GM12878 (cell line): ENCODE measurements around the gene PCDHA12. TPM values are rescaled to one million over a fixed set of nuclear protein-coding genes. Genes with fewer than 3 reads are reported as not detected.

ENCODE experiments used
- ATAC-seq: fragments of 200-7000 bp; cut with Tn5 transposase; 3 replicates; pipeline ENCODE4 v1.9.1; 2020; ENCODE audit warnings: mild to moderate bottlenecking, moderate library complexity
- BruUV-seq: library from RNA; stranded (reverse); fragments of 400-500 nt; replicated peaks from 2 replicates; lab custom pipeline; 2021; lab: Mats Ljungman, UMichigan
- CTCF ChIA-PET: fragments of 300-600 bp; sonication (Branson Sonifier 250); formaldehyde crosslinking; extraction: SDS; loops from one replicate; lab custom pipeline; 2021; ENCODE audit warnings: inconsistent platforms; lab: Yijun Ruan, JAX
- POLR2A ChIA-PET: fragments of 350-600 bp; formaldehyde crosslinking; extraction: SDS; loops from one replicate; lab custom pipeline; 2021; ENCODE audit warnings: inconsistent platforms; lab: Charles Lee
- RAD21 ChIA-PET: fragments of 300-600 bp; sonication (Branson Sonifier 250); formaldehyde crosslinking; loops from one replicate; lab custom pipeline; 2023; ENCODE audit warnings: antibody characterized with exemption; ENCODE audit not compliant: unreplicated experiment; lab: Charles Lee
- SMC1A ChIA-PET: fragments of 300-600 bp; sonication (Branson Sonifier 250); formaldehyde crosslinking; loops from one replicate; lab custom pipeline; 2023; ENCODE audit not compliant: unreplicated experiment, uncharacterized antibody; lab: Charles Lee
- DNase-seq: peaks from one replicate; pipeline ENCODE4 v3.0.0-alpha.2; 2011; ENCODE audit warnings: low read depth, low spot score
- FAIRE-seq: peaks from 3 replicates; lab custom pipeline; 2011; peaks lifted over from hg19 to GRCh38; lab: Jason Lieb, UNC
- H2AFZ ChIP-seq: 2 replicates; pipeline ENCODE4 v1.6.0; 2011; ENCODE audit warnings: low read depth, low read length, control low read depth; ENCODE audit not compliant: control insufficient read depth
- H3K27ac ChIP-seq: 2 replicates; pipeline ENCODE4 v1.5.1; 2011; ENCODE audit warnings: control low read depth; ENCODE audit not compliant: control insufficient read depth, insufficient read depth
- H3K27me3 ChIP-seq, 2 experiments: replicated peaks in 1 of 2; 2 replicates each; pipeline versions ENCODE4 v1.6.0 to v1.6.1; 2011; ENCODE audit warnings: low read length in 1 of 2; ENCODE audit not compliant: control insufficient read depth in 2 of 2, insufficient read depth in 2 of 2
- H3K36me3 ChIP-seq, 2 experiments: 2 replicates each; pipeline ENCODE4 v1.5.1; 2011; ENCODE audit warnings: low read length in 1 of 2; ENCODE audit not compliant: control insufficient read depth in 2 of 2, insufficient read depth in 2 of 2
- H3K4me1 ChIP-seq: 2 replicates; pipeline ENCODE4 v1.6.1; 2011; ENCODE audit warnings: mild to moderate bottlenecking, low read length, moderate library complexity, mixed read lengths; ENCODE audit not compliant: control insufficient read depth, insufficient read depth
- H3K4me2 ChIP-seq: 2 replicates; pipeline ENCODE4 v1.6.0; 2011; ENCODE audit warnings: control low read depth; ENCODE audit not compliant: control insufficient read depth, insufficient read depth
- H3K4me3 ChIP-seq: fragments of 200-600 bp; sonication (generic); 2 replicates; pipeline ENCODE4 v1.5.1; 2016
- H3K79me2 ChIP-seq: 2 replicates; pipeline ENCODE4 v1.6.0; 2011; ENCODE audit warnings: low read length; ENCODE audit not compliant: control insufficient read depth, insufficient read depth
- H3K9ac ChIP-seq: 2 replicates; pipeline ENCODE4 v1.8.0; 2011; ENCODE audit warnings: low read length, control low read depth, mixed read lengths; ENCODE audit not compliant: control insufficient read depth, insufficient read depth
- H3K9me3 ChIP-seq: replicated peaks from 3 replicates; pipeline ENCODE4 v1.5.1; 2011; ENCODE audit warnings: mild to moderate bottlenecking, low read length; ENCODE audit not compliant: control insufficient read depth, insufficient read depth
- H4K20me1 ChIP-seq: 2 replicates; pipeline ENCODE4 v1.6.0; 2011; ENCODE audit not compliant: control insufficient read depth, insufficient read depth
- FOXM1 ChIP-seq: IDR thresholded peaks from 2 replicates; pipeline ENCODE4 v1.6.1; 2012; ENCODE audit warnings: low read depth, mild to moderate bottlenecking, inconsistent platforms, low read length, moderate library complexity
- HCFC1 ChIP-seq: fragments of 150-350 bp; IDR thresholded peaks from 2 replicates; pipeline ENCODE4 v1.6.1; 2014; ENCODE audit warnings: low read length
- MXI1 ChIP-seq: fragments of 150-350 bp; IDR thresholded peaks from 2 replicates; pipeline ENCODE4 v1.6.1; 2011; ENCODE audit warnings: low read depth, mild to moderate bottlenecking, inconsistent platforms, low read length, improper control_type of control experiment
- NFYA ChIP-seq: IDR thresholded peaks from 2 replicates; pipeline ENCODE4 v1.6.1; 2011; ENCODE audit warnings: low read depth, mild to moderate bottlenecking, low read length, improper control_type of control experiment, borderline replicate concordance
- NR2C1 ChIP-seq: fragments of 450-650 bp; IDR thresholded peaks from 2 replicates; pipeline ENCODE4 v1.6.1; 2017; ENCODE audit warnings: antibody characterized with exemption, mild to moderate bottlenecking, moderate library complexity
- POU2F2 ChIP-seq: IDR thresholded peaks from 3 replicates; pipeline ENCODE4 v1.6.1; 2011; ENCODE audit warnings: low read depth, mild to moderate bottlenecking, low read length, borderline replicate concordance
- ZNF622 ChIP-seq: fragments of 450-650 bp; IDR thresholded peaks from 2 replicates; pipeline ENCODE4 v1.6.1; 2017; ENCODE audit warnings: mild to moderate bottlenecking, inconsistent platforms
- WGBS: methylation state at CpG from one replicate; pipeline ENCODE4 v1.1.6; 2016; ENCODE audit warnings: low lambda C conversion rate; ENCODE audit not compliant: insufficient replicate concordance, insufficient coverage; ENCODE audit errors: missing lambda C conversion rate; 5-methylcytosine and 5-hydroxymethylcytosine counted together
- in situ Hi-C: fragments of 300-500 bp; cut with MboI; formaldehyde crosslinking; loops from 9 replicates; pipeline ENCODE4 v1.14.3; 2018; ENCODE audit warnings: mixed read lengths
- intact Hi-C: fragments of 100-400 bp; cut with micrococcal nuclease; formaldehyde crosslinking; loops from one replicate; pipeline ENCODE4 v1.14.2; 2022; ENCODE audit not compliant: unreplicated experiment
- polyA plus RNA-seq, 11 experiments: library from polyadenylated mRNA; depleted of rRNA in 4 of 11; unstranded in 6 of 11; stranded (reverse) in 5 of 11; fragments of >200 nt; fragmentation: Nextera tagmentation in 4 of 11; fragmentation: Illumina TruSeq in 1 of 11; extraction: Ambion mirVana in 4 of 11; extraction: Trizol in 1 of 11; gene quantifications; 1 replicate in 1 of 11; 2 replicates in 10 of 11; pipeline versions ENCODE4 v1.2.1 to v1.2.3, GENCODE V29; 2011 to 2016; ENCODE audit warnings: inconsistent platforms in 2 of 11, missing spikeins in 2 of 11, low read depth in 1 of 11
- total RNA-seq, 4 experiments: library from RNA; depleted of rRNA in 3 of 4; stranded (reverse); fragments of >200 nt in 3 of 4; fragmentation: Illumina TruSeq in 1 of 4; extraction: Trizol in 1 of 4; gene quantifications; 2 replicates each; pipeline versions ENCODE4 v1.2.1 to v1.2.3, GENCODE V29; 2013 to 2021

PCDHA12 gene
- total and polyA plus RNA-seq, 10 of the 15 experiments (the other 5 are each of a cell fraction or from before 2014, with no cell fraction given): not detected

- CTCF ChIA-PET: interaction anchor here (0.6 kb wide), 1 partner anchor 1215 kb away, joined by 3 read pairs; no protein-coding TSS in a partner anchor
- no peaks in the 10 kb centered on the region for H4K20me1 ChIP-seq
- no peak for DNase-seq
- TF ChIP-seq FOXM1: no peak
- TF ChIP-seq NR2C1: no peak
- no peak for TF ChIP-seq MXI1
- TF ChIP-seq NFYA: no peak
- TF ChIP-seq, all 136 proteins: peak for 0
- FAIRE-seq: no peak
- intact Hi-C loops: no loop called here
- no peaks in the 10 kb centered on the region for H3K36me3 ChIP-seq
- H3K9me3 ChIP-seq: no peaks in the 10 kb centered on the region
- ChIA-PET SMC1A (no interaction called here), RAD21 (no interaction called here), POLR2A (no interaction called here)
- BruUV-seq: no TSS peak
- H3K4me2 ChIP-seq: no peak overlapping the region
- H3K27ac ChIP-seq: no peak overlapping the region
- no peaks in the 10 kb centered on the region for H3K27me3 ChIP-seq
- in situ Hi-C loops: no loop called here
- H3K4me1 ChIP-seq: no peaks in the 10 kb centered on the region
- 4% methylated on average over 1 of the region's 1 CpG for WGBS
- no peak overlapping the region for H3K9ac ChIP-seq
- no peak overlapping the region for H2AFZ ChIP-seq
- H3K79me2 ChIP-seq: no peaks in the 10 kb centered on the region
- no peak for ATAC-seq
- H3K4me3 ChIP-seq: no peak overlapping the region
These were observed 41.2 kb downstream of the PCDHA12 start for GRCh38 chr5:140916325-140916724.

- H3K27me3 ChIP-seq: no peaks in the 10 kb centered on the region
- no peak overlapping the region for H3K4me3 ChIP-seq
- ChIA-PET RAD21 (no interaction called here), POLR2A (no interaction called here), CTCF (no interaction called here), SMC1A (no interaction called here)
- DNase-seq: no peak
- H3K4me2 ChIP-seq: no peak overlapping the region
- no peak overlapping the region for H3K27ac ChIP-seq
- no peaks in the 10 kb centered on the region for H3K79me2 ChIP-seq
- peaks cover 3% of the 10 kb centered on the region; the same call in 2 of the 3 replicates for H3K9me3 ChIP-seq
- no peaks in the 10 kb centered on the region for H3K36me3 ChIP-seq
- H2AFZ ChIP-seq: no peak overlapping the region
- in situ Hi-C loops: no loop called here
- H3K4me1 ChIP-seq: no peaks in the 10 kb centered on the region
- ATAC-seq: no peak
- H3K9ac ChIP-seq: no peak overlapping the region
- FAIRE-seq: no peak
- TF ChIP-seq HCFC1: no peak
- TF ChIP-seq POU2F2: no peak
- no peak for TF ChIP-seq ZNF622
- intact Hi-C loops: no loop called here
- no peaks in the 10 kb centered on the region for H4K20me1 ChIP-seq
- BruUV-seq: no TSS peak
- 0% methylated on average over 4 of the region's 4 CpGs for WGBS
These were observed 48.5 kb downstream of the PCDHA12 start for GRCh38 chr5:140923601-140924000.
